Choroid plexus epithelial cell (primary cell): Measurements from ENCODE around the gene MPST.

Experiments
- DNase-seq: peaks from one replicate; pipeline ENCODE4 v3.0.0-alpha.2; 2010; ENCODE audit warnings: low read depth
- H3K4me3 ChIP-seq: 2 replicates; pipeline ENCODE4 v1.5.1; 2011; ENCODE audit warnings: low read depth, mild to moderate bottlenecking, control low read depth, low read length, moderate library complexity
- TF ChIP-seq, protein P1 (sequence below): conservative IDR thresholded peaks from 2 replicates; pipeline ENCODE4 v1.5.1; 2011; ENCODE audit warnings: low read depth, mild to moderate bottlenecking, control low read depth, inconsistent platforms, low read length, moderate library complexity

Gene MPST

DNA sequence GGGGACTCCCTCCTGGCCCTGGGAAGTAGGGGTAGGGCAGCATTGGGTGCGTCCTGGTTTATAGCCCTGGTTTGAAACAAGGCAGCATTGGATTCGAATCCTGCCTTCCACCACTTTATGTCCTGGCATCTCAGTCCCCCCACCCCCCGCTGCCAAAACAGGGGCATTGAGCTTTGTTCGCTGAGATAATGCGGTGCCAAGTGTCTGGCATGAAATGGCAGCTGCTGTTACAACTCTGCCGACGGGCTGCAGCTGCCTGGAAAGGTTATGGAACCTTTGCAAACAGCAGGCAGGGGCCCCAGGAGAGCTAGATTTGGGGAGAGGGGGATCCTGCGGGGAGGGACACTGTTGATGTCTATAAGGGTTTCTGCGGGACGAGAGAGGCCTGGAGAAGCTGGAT, 2.2 kb upstream of the MPST start:
- H3K4me3 ChIP-seq, result no peak overlapping the region
- DNase-seq, result no peak
- TF ChIP-seq, protein P1, sequence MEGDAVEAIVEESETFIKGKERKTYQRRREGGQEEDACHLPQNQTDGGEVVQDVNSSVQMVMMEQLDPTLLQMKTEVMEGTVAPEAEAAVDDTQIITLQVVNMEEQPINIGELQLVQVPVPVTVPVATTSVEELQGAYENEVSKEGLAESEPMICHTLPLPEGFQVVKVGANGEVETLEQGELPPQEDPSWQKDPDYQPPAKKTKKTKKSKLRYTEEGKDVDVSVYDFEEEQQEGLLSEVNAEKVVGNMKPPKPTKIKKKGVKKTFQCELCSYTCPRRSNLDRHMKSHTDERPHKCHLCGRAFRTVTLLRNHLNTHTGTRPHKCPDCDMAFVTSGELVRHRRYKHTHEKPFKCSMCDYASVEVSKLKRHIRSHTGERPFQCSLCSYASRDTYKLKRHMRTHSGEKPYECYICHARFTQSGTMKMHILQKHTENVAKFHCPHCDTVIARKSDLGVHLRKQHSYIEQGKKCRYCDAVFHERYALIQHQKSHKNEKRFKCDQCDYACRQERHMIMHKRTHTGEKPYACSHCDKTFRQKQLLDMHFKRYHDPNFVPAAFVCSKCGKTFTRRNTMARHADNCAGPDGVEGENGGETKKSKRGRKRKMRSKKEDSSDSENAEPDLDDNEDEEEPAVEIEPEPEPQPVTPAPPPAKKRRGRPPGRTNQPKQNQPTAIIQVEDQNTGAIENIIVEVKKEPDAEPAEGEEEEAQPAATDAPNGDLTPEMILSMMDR, result no peak

DNA sequence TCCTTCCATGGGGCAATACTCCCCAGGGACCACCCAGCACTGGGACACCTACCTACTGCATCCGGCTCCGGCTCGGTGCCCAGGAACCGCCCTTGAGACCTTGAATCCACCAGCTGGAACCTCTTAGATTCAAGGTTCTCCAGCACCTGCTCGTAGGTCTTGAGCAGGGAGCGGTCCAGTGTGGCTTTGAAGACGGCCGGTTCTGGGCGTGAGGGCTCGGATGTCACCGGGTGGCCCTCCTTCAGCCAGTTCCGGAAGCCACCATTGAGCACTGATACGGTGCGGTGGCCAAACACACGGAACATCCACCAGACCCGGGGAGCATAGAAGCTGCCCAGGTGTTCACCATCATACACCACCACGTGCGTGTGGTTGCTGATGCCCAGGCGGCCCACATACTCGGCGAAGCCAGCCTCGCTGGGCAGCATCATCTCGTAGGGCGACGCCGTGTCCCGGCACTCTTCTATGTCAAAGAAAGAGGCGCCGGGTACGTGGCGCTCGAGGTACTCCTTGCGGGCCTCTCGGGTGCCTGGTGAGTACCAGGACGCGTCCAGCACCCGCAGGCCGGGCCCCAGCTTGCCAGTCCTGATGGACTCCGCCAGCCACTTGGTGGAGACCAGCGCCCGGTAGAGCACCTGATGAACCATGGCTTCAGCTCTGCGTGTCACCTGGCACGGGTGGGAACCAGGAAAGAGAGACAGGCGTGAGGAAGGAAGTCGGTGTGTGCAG, 1.3 kb upstream of the MPST start:
- H3K4me3 ChIP-seq, result peak overlapping the region; percentile 85
- DNase-seq, result no peak
- TF ChIP-seq, protein P1, result no peak

DNA sequence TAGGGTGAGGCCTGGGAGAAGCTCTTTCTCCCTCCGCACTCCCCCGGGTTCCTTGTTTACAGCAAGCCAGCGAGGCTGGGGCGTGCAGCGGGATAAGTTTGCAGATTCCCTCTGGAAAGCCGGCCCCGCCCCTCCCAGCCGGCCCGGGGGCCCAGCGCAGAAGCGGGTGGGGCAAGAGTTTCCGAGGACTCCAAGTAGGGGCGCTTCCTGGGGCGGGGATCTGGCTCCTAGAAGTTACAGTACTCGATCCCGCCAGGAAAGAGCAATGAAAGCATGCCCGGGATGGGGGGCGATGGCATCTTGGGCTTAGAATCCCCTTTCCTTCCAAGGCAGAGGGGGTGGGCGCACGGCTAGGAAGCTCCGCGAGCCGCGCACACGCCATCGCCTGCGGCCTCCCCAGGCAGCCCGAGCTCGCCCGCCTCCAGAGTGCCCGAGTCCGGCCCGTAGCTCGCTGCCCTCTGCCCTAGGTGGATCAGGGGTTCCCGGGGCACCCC, 680 bp upstream of the MPST start:
- DNase-seq, result peak; percentile 30
- TF ChIP-seq, protein P1, result no peak
- H3K4me3 ChIP-seq, result peak overlapping the region; percentile 85

DNA sequence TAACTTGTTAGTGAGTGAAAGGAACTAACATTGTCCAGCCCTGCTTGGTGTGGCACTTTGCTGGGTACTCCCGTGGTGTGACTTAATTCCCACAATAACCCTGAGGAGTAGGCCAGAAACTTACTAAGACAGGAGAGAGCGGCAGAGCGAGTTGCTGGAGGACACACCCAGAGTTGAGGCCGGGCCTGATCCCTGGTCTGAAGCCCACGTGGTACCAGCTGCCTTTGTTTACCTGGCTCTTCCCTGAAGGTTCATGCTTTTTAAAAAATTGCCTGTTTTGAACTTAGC, 594 bp downstream of the MPST start:
- peak overlapping the region; percentile 85 for H3K4me3 ChIP-seq
- DNase-seq, result peak; percentile 66
- TF ChIP-seq, protein P1, result no peak

DNA sequence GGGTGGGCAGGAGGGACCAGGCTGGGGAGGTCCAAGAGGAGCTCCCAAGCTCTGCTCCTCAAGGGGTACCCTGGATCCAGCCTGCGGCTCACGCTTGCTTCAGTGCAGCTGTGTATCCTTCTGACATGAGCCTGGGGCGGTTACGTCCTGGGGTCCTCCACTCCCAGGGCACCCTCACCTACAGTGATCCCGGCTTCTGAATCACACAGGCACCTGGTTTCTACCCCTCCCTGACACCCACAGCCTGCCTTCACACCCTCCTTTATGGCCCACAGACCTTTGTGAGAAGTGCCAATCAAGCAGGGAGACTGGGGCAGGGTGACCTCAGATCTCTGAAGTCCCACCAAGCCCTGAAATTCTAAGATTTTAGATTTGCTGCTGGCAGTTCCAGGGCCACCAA, 1.5 kb downstream of the MPST start:
- TF ChIP-seq, protein P1, result no peak
- H3K4me3 ChIP-seq, result no peak overlapping the region
- DNase-seq, result no peak

DNA sequence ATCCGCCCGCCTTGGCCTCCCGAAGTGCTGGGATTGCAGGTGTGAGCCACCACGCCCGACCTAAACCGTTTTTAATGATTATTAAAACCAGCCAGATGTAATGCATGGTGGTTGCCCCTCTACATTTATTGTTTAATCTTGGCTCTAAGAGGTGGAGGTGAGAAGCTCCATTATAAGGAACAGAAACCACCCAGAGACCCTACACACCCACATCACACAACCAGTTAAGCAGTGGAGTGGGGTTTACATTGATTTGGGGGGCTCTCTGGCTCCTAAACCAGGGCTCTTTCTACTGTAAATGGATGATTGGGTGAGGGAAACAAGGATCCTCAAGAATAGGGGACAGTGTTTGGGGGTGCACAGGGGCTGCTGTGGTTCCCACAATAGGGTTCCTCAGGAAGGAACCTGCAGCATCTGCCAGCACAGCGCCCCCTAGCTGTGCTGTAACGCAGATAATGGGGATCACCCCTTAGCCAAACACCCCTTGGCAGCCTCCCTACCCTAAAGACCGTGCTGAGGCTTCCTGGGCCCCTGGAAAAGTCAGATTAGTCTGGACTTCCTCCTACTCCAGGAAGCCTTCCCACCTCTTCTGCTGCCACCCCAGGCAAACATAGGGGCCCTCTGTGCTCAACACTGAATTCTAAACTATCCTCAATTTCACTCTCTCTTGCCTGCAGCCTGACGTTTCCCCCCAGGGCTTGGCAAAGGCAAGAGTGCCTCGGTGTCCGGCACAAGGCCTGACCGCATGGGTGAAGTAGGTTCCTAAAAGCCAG, 2.4 kb downstream of the MPST start:
- TF ChIP-seq, protein P1, result peak; percentile 83
- peak; percentile 64 for DNase-seq
- no peak overlapping the region for H3K4me3 ChIP-seq
